ENCODE results near the gene HYCC2. TPM values are rescaled to one million over a fixed set of nuclear protein-coding genes. Genes with fewer than 3 reads are reported as not detected.

Gene HYCC2
- total RNA-seq, 1 experiment from 2014 or later = 13.3 TPM

DNA sequence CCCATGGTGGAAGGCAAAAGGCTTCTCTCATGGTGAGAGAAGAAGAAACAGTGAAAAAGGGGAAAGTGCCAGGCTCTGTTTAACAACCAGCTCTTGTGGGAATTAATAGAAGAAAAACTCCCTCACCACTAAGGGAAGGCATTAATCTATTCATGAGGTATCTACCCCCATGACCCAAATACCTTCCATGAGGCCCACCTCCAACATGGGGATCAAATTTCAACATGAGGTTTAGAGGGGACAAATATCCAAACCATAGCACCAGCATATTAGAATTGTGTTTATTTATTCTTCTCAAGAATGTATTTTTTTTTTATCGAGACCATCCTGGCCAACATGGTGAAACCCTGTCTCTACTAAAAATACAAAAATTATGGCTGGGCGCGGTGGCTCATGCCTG, 39.6 kb upstream of the HYCC2 start:
- no peak overlapping the region for H2BK120ac ChIP-seq (ENCODE audit: low read depth, low read length, poor library complexity, severe bottlenecking)
- H3K23ac ChIP-seq (ENCODE audit: insufficient read length, low read depth, low read length) = no peak overlapping the region
- no peaks in the 10 kb centered on the region for H4K20me1 ChIP-seq (ENCODE audit: control insufficient read depth, insufficient read depth, insufficient read length)
- WGBS (ENCODE audit: extremely low coverage, insufficient read length, low lambda C conversion rate) = no CpG with 5 or more reads among the region's 3 CpGs
- H2BK5ac ChIP-seq (ENCODE audit: insufficient read length, low read length) = no peak overlapping the region
- H2BK15ac ChIP-seq (ENCODE audit: low read depth, low read length) = no peak overlapping the region
- H3K14ac ChIP-seq (ENCODE audit: insufficient read depth, low read length) = no peak overlapping the region
- no peak overlapping the region for H4K5ac ChIP-seq (ENCODE audit: insufficient read length, low read depth, low read length)
- H3K9me3 Mint-ChIP-seq = no peaks in the 10 kb centered on the region
- no peak overlapping the region for H4K91ac ChIP-seq (ENCODE audit: insufficient read length, low read depth, low read length)
- H3K23me2 ChIP-seq (ENCODE audit: insufficient read length, low read depth, low read length, poor library complexity, severe bottlenecking) = no peaks in the 10 kb centered on the region
- H3K36me3 Mint-ChIP-seq (ENCODE audit: insufficient read depth in 1 of 3, low read depth in 3 of 3) = peaks cover 0 to 4% (median 0%) of the 10 kb centered on the region in 3 experiments; a peak in 1 of 7 replicates
- H3K4me1 ChIP-seq (ENCODE audit: insufficient read depth, low read length) = no peaks in the 10 kb centered on the region
- H2AFZ ChIP-seq (ENCODE audit: low read length) = no peak overlapping the region
- H3K27ac Mint-ChIP-seq = no peak overlapping the region
- no peaks in the 10 kb centered on the region for H3K27me3 ChIP-seq (ENCODE audit: insufficient read depth, low read length)
- H3K4me2 ChIP-seq (ENCODE audit: insufficient read depth, insufficient read length, low read length) = no peak overlapping the region
- H3K4me3 Mint-ChIP-seq = no peak overlapping the region
- TF ChIP-seq, protein P1, sequence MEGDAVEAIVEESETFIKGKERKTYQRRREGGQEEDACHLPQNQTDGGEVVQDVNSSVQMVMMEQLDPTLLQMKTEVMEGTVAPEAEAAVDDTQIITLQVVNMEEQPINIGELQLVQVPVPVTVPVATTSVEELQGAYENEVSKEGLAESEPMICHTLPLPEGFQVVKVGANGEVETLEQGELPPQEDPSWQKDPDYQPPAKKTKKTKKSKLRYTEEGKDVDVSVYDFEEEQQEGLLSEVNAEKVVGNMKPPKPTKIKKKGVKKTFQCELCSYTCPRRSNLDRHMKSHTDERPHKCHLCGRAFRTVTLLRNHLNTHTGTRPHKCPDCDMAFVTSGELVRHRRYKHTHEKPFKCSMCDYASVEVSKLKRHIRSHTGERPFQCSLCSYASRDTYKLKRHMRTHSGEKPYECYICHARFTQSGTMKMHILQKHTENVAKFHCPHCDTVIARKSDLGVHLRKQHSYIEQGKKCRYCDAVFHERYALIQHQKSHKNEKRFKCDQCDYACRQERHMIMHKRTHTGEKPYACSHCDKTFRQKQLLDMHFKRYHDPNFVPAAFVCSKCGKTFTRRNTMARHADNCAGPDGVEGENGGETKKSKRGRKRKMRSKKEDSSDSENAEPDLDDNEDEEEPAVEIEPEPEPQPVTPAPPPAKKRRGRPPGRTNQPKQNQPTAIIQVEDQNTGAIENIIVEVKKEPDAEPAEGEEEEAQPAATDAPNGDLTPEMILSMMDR (conservative IDR thresholded peaks at IDR 0.05) = no peak
- no peak overlapping the region for H3K9ac ChIP-seq (ENCODE audit: extremely low read depth, insufficient read length, low read length)
- H3K4me1 Mint-ChIP-seq = peaks cover 4 to 8% of the 10 kb centered on the region in 2 experiments; a peak in 3 of 4 replicates
- H2AK5ac ChIP-seq (ENCODE audit: insufficient read length, low read length) = no peak overlapping the region
- H3K79me1 ChIP-seq (ENCODE audit: insufficient read depth, low read depth, low read length, poor library complexity, severe bottlenecking) = no peaks in the 10 kb centered on the region
- H3K9me3 ChIP-seq (ENCODE audit: control insufficient read depth, low read depth, low read length) = no peaks in the 10 kb centered on the region
- no peak overlapping the region for H3K18ac ChIP-seq (ENCODE audit: insufficient read length, low read depth, low read length)
- H2BK20ac ChIP-seq (ENCODE audit: low read depth, low read length, poor library complexity, severe bottlenecking) = no peak overlapping the region
- no peak overlapping the region for H2BK12ac ChIP-seq (ENCODE audit: insufficient read length, low read depth, low read length)
- DNase-seq = no peak
- H3K79me2 ChIP-seq (ENCODE audit: insufficient read depth, low read length) = no peaks in the 10 kb centered on the region
- no peaks in the 10 kb centered on the region for H3K27me3 Mint-ChIP-seq (ENCODE audit: low read depth)
- no peak overlapping the region for H3T11ph ChIP-seq (ENCODE audit: low read length)
- no peak overlapping the region for H3K27ac ChIP-seq (ENCODE audit: insufficient read length, low read depth, low read length)
- H3K56ac ChIP-seq (ENCODE audit: insufficient read length, low read depth, low read length) = no peak overlapping the region
- H3K4ac ChIP-seq (ENCODE audit: low read depth, low read length) = no peak overlapping the region
- H4K8ac ChIP-seq (replicated peaks; ENCODE audit: insufficient read length, low read depth, low read length) = no peak overlapping the region
